Upper lobe of left lung (tissue), 6 donors: ENCODE data around the gene KCNN4. TPM values are rescaled to one million over a fixed set of nuclear protein-coding genes. Genes with fewer than 3 reads are reported as not detected.

Experiments used
- ATAC-seq, 2 donors: fragments of 200-7000 bp; cut with Tn5 transposase; one replicate each; pipeline ENCODE4 v1.9.1; 2022; ENCODE audit warnings: mild to moderate bottlenecking in 2 of 2, moderate library complexity in 2 of 2; ENCODE audit not compliant: low FRiP score in 2 of 2
- DNase-seq, 2 donors: peaks; one replicate each; pipeline ENCODE4 v3.0.0-alpha.2; 2019 to 2020
- H3K27ac ChIP-seq, 4 donors: fragments of 200-600 bp; sonication (generic); one replicate each; pipeline ENCODE4 v1.5.1; 2016 to 2019
- H3K27me3 ChIP-seq, 4 donors: fragments of 200-600 bp; sonication (generic); one replicate each; pipeline ENCODE4 v1.5.1; 2017 to 2019
- H3K36me3 ChIP-seq, 4 donors: fragments of 200-600 bp; sonication (generic); one replicate each; pipeline ENCODE4 v1.5.1; 2016 to 2019
- H3K4me1 ChIP-seq, 4 donors: fragments of 200-600 bp; sonication (generic); one replicate each; pipeline ENCODE4 v1.5.1; 2018 to 2019
- H3K4me3 ChIP-seq, 4 donors: fragments of 200-600 bp; sonication (generic); one replicate each; pipeline ENCODE4 v1.5.1; 2017 to 2019; ENCODE audit warnings: mild to moderate bottlenecking in 2 of 4, moderate library complexity in 1 of 4
- H3K9me3 ChIP-seq, 4 donors: fragments of 200-600 bp; sonication (generic); one replicate each; pipeline ENCODE4 v1.5.1; 2018 to 2019
- EP300 ChIP-seq, 4 donors: sonication (generic); formaldehyde crosslinking; IDR thresholded peaks; one replicate each; pipeline ENCODE4 v1.5.1; 2017; ENCODE audit warnings: antibody characterized with exemption in 4 of 4, control low read depth in 2 of 4
- POLR2A ChIP-seq, 4 donors: fragments of 450-650 bp; IDR thresholded peaks; one replicate each; pipeline ENCODE4 v1.5.1; 2016 to 2017; ENCODE audit warnings: antibody characterized with exemption in 4 of 4, mild to moderate bottlenecking in 2 of 4
- POLR2AphosphoS5 ChIP-seq, 2 donors: sonication (generic); formaldehyde crosslinking; IDR thresholded peaks; one replicate each; pipeline ENCODE4 v1.5.1; 2017; ENCODE audit warnings: antibody characterized with exemption in 2 of 2
- WGBS, 2 donors: methylation state at CpG; one replicate each; pipeline ENCODE4 v1.1.5; 2017 to 2018; 5-methylcytosine and 5-hydroxymethylcytosine counted together
- total RNA-seq, 6 donors: library from RNA; depleted of rRNA in 4 of 6; stranded (reverse); fragments of >200 nt in 4 of 6; gene quantifications; one replicate each; pipeline versions ENCODE4 v1.1.0 to v1.2.1, GENCODE V29; 2016 to 2021
- TF ChIP-seq, protein P1 (sequence below), 6 experiments: fragments of 450-650 bp in 4 of 6; fragments of 200-600 bp in 2 of 6; sonication (generic) in 2 of 6; IDR thresholded peaks; one replicate each; pipeline ENCODE4 v1.5.1; 2016 to 2019; ENCODE audit warnings: antibody characterized with exemption in 6 of 6
- donor health status: DM: no; HTN: no; CAD: no; lungs with moderate emphysema.
- donor health status: DM: no; HTN: yes; CAD: no; lungs with severe emphysema.

The KCNN4 gene
- total RNA-seq, 6 donors from 2014 or later = 4.7 to 43.0 (median 10.4) TPM

GRCh38 chr19:43798026-43798545 lies 17.3 kb upstream of the KCNN4 start:
- 40 to 60% methylated on average over 1 to 2 of the region's 5 CpGs for WGBS, 2 donors
- ATAC-seq = no peak
- DNase-seq = no peak
- Histone ChIP-seq H3K4me1 (peaks cover 12 to 19% (median 13%) of the 10 kb centered on the region in 4 donors), H3K27ac (peak overlapping the region in 2 of 4 donors; percentile 63 to 66), H3K27me3 (peaks cover 0 to 5% (median 0%) of the 10 kb centered on the region in 4 donors), H3K9me3 (no peaks in the 10 kb centered on the region), H3K4me3 (peak overlapping the region; percentile 25 to 67 (median 51)), H3K36me3 (peaks cover 0 to 8% (median 0%) of the 10 kb centered on the region in 4 donors)
- TF ChIP-seq EP300 (IDR thresholded peaks at IDR 0.05) = no peak
- no peak for TF ChIP-seq POLR2A (IDR thresholded peaks at IDR 0.05)
- no peak for TF ChIP-seq POLR2AphosphoS5 (IDR thresholded peaks at IDR 0.05)
- TF ChIP-seq, protein P1, sequence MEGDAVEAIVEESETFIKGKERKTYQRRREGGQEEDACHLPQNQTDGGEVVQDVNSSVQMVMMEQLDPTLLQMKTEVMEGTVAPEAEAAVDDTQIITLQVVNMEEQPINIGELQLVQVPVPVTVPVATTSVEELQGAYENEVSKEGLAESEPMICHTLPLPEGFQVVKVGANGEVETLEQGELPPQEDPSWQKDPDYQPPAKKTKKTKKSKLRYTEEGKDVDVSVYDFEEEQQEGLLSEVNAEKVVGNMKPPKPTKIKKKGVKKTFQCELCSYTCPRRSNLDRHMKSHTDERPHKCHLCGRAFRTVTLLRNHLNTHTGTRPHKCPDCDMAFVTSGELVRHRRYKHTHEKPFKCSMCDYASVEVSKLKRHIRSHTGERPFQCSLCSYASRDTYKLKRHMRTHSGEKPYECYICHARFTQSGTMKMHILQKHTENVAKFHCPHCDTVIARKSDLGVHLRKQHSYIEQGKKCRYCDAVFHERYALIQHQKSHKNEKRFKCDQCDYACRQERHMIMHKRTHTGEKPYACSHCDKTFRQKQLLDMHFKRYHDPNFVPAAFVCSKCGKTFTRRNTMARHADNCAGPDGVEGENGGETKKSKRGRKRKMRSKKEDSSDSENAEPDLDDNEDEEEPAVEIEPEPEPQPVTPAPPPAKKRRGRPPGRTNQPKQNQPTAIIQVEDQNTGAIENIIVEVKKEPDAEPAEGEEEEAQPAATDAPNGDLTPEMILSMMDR (IDR thresholded peaks at IDR 0.05) = no peak

DNA sequence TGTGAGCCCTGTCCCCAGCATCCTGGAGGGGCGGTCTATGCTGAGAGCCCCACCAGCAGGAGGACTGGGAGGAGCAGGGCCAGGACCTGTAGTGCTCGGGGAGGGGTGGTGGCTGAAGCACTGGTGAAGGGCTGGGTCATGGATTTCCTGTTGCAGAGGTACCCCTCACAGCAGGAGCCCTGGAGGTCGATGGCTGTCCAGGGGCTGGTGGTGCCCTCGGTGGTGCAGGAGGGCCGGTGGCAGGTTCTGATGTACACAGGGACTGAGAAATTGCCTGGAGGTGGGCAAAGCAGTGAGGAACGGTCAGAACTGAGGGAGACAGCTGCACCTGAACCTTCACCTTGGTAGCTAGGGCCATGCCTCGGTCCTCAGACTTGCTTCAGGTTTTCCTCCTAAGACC lies 16.8 kb upstream of the KCNN4 start:
- no peaks in the 10 kb centered on the region for H3K9me3 ChIP-seq
- H3K4me3 ChIP-seq = no peak overlapping the region
- TF ChIP-seq, protein P1 (IDR thresholded peaks at IDR 0.05) = no peak
- TF ChIP-seq POLR2A (IDR thresholded peaks at IDR 0.05) (no peak), POLR2AphosphoS5 (IDR thresholded peaks at IDR 0.05) (no peak), EP300 (IDR thresholded peaks at IDR 0.05) (no peak)
- 79 to 86% methylated on average over 6 to 7 of the region's 7 CpGs for WGBS, 2 donors
- H3K27me3 ChIP-seq = peaks cover 0 to 5% (median 0%) of the 10 kb centered on the region in 4 donors
- H3K36me3 ChIP-seq = peaks cover 0 to 8% (median 0%) of the 10 kb centered on the region in 4 donors
- H3K4me1 ChIP-seq = peaks cover 12 to 19% (median 13%) of the 10 kb centered on the region in 4 donors
- H3K27ac ChIP-seq = no peak overlapping the region
- ATAC-seq = no peak
- no peak for DNase-seq

GRCh38 chr19:43797118-43797517 lies 16.3 kb upstream of the KCNN4 start:
- no peak overlapping the region for H3K27ac ChIP-seq
- no peak for ATAC-seq
- H3K4me3 ChIP-seq = no peak overlapping the region
- no peaks in the 10 kb centered on the region for H3K9me3 ChIP-seq
- WGBS, 2 donors = 33 to 77% methylated on average over 4 to 6 of the region's 6 CpGs
- peaks cover 0 to 5% (median 0%) of the 10 kb centered on the region in 4 donors for H3K27me3 ChIP-seq
- H3K36me3 ChIP-seq = peaks cover 0 to 8% (median 0%) of the 10 kb centered on the region in 4 donors
- no peak for TF ChIP-seq POLR2A (IDR thresholded peaks at IDR 0.05)
- TF ChIP-seq EP300 (IDR thresholded peaks at IDR 0.05) = no peak
- TF ChIP-seq POLR2AphosphoS5 (IDR thresholded peaks at IDR 0.05) = no peak
- TF ChIP-seq, protein P1 (IDR thresholded peaks at IDR 0.05) = no peak
- DNase-seq = no peak
- H3K4me1 ChIP-seq = peaks cover 12 to 19% (median 13%) of the 10 kb centered on the region in 4 donors

- Histone ChIP-seq H3K36me3 (no peaks in the 10 kb centered on the region), H3K9me3 (no peaks in the 10 kb centered on the region), H3K4me1 (no peaks in the 10 kb centered on the region), H3K27me3 (no peaks in the 10 kb centered on the region), H3K27ac (no peak overlapping the region), H3K4me3 (no peak overlapping the region)
- WGBS, 2 donors = 25 to 41% methylated on average over 3 of the region's 3 CpGs
- DNase-seq (no peak), ATAC-seq (no peak)
- TF ChIP-seq POLR2AphosphoS5 (IDR thresholded peaks at IDR 0.05) (no peak), EP300 (IDR thresholded peaks at IDR 0.05) (no peak), POLR2A (IDR thresholded peaks at IDR 0.05) (no peak)
- TF ChIP-seq, protein P1 (IDR thresholded peaks at IDR 0.05) = no peak
These were observed 9.8 kb upstream of the KCNN4 start for GRCh38 chr19:43790587-43790986.

- H3K27me3 ChIP-seq = no peaks in the 10 kb centered on the region
- no peak for DNase-seq
- 5 to 12% methylated on average over 3 of the region's 3 CpGs for WGBS, 2 donors
- no peak overlapping the region for H3K27ac ChIP-seq
- H3K4me1 ChIP-seq = peaks cover 8 to 14% (median 13%) of the 10 kb centered on the region in 4 donors
- peak in 1 of 2 donors; percentile 18 for ATAC-seq
- no peak overlapping the region for H3K4me3 ChIP-seq
- no peaks in the 10 kb centered on the region for H3K9me3 ChIP-seq
- H3K36me3 ChIP-seq = no peaks in the 10 kb centered on the region
- TF ChIP-seq EP300 (IDR thresholded peaks at IDR 0.05) (no peak), POLR2AphosphoS5 (IDR thresholded peaks at IDR 0.05) (no peak), POLR2A (IDR thresholded peaks at IDR 0.05) (no peak)
- TF ChIP-seq, protein P1 (IDR thresholded peaks at IDR 0.05) = no peak
These were observed 8.3 kb upstream of the KCNN4 start for GRCh38 chr19:43789029-43789428.
